ENCODE data around the gene ANGPTL8.

- no peak for TF ChIP-seq CTCF (IDR thresholded peaks at IDR 0.05; ENCODE audit: low read depth, low read length, missing input control)
- no peak for TF ChIP-seq GABPA (IDR thresholded peaks at IDR 0.05 in 1 of 2, conservative IDR thresholded peaks at IDR 0.05 in 1 of 2)
- no peak for TF ChIP-seq JUND (IDR thresholded peaks at IDR 0.05)
- no peak for TF ChIP-seq SP1 (IDR thresholded peaks at IDR 0.05)
- TF ChIP-seq YY1 (IDR thresholded peaks at IDR 0.05): no peak
- TF ChIP-seq, protein P1, sequence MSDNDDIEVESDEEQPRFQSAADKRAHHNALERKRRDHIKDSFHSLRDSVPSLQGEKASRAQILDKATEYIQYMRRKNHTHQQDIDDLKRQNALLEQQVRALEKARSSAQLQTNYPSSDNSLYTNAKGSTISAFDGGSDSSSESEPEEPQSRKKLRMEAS (IDR thresholded peaks at IDR 0.05): no peak
- TF ChIP-seq ATF3 (IDR thresholded peaks at IDR 0.05): no peak
- TF ChIP-seq TAF1 (conservative IDR thresholded peaks at IDR 0.05): no peak
- TF ChIP-seq REST (IDR thresholded peaks at IDR 0.05): no peak
- peak in 1 of 2 donors; percentile 9 for TF ChIP-seq RAD21 (IDR thresholded peaks at IDR 0.05)
- TF ChIP-seq RXRA (IDR thresholded peaks at IDR 0.05): no peak
- no peak for TF ChIP-seq HNF4A (conservative IDR thresholded peaks at IDR 0.05)
- TF ChIP-seq ZBTB33 (IDR thresholded peaks at IDR 0.05): no peak
Measured at GRCh38 chr19:11198769-11199424, 40.5 kb upstream of the ANGPTL8 start.
